GM21737 (cell line): ENCODE measurements around the gene TNS3.

Source experiments
- ATAC-seq: cut with Tn5 transposase; IDR thresholded peaks from one replicate; pipeline ENCODE4 v1.9.1; 2021; ENCODE audit warnings: mild to moderate bottlenecking, moderate library complexity; ENCODE audit not compliant: unreplicated experiment

TNS3 gene

DNA sequence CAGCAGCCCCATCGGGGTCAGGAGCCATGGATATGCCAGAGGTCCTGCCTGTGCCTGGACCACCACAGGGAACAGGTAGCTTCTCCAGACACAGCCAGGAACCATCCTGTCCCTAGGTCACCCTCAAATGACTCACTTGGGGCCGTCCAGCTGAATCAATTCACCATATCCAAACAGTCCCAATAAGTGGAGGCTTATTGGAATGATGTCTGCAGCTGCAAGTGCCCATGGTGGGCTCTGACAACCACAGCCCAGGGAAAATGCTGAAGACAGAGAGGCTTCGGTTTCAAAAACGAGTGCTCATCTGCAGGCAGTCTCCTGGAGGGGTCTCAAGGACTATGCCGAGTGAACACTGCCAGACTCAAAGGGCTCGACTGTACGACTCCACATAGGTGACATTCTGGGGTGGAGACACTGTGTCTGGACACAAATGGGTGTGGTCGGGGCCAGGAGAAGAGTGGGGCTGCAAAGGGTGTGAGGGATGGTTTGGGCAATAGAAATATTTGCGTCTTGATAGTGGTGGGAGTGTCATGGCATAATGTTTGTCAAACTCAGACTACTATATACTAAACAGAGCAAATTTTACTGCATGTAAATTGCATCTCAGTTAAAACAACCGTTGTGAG, 204.8 kb downstream of the TNS3 start:
- no peak for ATAC-seq

DNA sequence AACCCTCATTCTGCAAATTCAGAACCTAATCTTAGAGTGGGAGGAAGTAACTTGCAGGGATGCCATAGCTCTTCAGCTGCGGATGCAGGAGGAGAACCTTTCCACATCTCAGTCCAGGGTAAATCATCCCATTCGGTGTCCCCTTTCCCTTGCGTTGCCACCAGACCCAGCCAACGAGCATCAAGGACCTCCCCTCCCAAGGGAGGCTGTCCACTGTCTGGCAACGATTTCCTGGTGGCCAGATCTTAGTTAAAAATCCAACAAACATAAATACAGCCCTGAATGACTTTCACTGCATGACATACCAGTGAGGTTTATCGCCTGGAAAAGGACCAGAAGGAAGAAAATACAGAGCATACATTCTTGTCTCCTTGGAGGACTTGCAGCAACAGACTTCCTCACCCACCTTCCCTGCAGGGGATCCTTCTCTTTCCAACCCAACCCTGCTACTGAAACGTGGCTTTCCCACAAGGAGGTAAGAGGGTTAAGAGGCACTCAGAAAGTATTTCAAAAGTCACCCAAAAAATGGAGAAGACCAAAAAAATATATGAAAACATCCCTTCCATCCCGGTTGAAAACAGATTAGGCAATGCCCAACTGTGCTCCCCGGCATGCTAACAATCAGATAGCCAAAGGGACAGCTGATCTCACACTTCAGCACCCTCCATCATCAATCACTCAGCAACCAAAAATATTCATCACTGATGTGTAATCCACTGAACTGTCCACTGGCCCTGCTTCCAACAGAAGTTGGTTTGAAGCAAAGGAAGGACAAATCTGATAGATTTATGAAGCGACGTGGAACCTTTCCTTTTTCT, 206.6 kb downstream of the TNS3 start:
- ATAC-seq, result no peak

DNA sequence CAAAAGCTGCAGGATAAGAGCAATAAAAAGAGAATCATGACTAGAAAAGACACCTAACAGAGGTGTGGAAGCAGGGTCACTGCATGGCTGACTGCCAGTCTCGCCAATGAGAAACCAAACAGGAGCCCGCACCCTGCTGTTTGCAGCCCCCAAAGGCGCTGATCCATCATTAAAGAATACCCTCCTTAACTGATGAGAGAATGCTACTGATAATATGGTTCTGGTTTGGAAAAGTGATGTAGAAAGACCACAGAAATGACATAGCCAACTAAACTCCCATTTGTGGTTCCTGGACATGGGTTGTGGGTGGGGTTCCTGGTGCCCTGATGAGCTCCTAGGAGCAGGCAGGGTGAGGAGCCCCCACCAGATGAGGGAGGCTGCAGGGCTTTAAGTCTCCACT, 207.4 kb downstream of the TNS3 start:
- ATAC-seq, result no peak

- no peak for ATAC-seq
These were observed 207.9 kb downstream of the TNS3 start for GRCh38 chr7:47373871-47374451.

GRCh38 chr7:47371733-47372368, 210.1 kb downstream of the TNS3 start:
- no peak for ATAC-seq

GRCh38 chr7:47371317-47371716, 210.6 kb downstream of the TNS3 start:
- no peak for ATAC-seq

- no peak for ATAC-seq
These were observed 211.4 kb downstream of the TNS3 start for GRCh38 chr7:47370461-47371042.

- ATAC-seq, result no peak
These were observed 212.2 kb downstream of the TNS3 start for GRCh38 chr7:47369736-47370135.

DNA sequence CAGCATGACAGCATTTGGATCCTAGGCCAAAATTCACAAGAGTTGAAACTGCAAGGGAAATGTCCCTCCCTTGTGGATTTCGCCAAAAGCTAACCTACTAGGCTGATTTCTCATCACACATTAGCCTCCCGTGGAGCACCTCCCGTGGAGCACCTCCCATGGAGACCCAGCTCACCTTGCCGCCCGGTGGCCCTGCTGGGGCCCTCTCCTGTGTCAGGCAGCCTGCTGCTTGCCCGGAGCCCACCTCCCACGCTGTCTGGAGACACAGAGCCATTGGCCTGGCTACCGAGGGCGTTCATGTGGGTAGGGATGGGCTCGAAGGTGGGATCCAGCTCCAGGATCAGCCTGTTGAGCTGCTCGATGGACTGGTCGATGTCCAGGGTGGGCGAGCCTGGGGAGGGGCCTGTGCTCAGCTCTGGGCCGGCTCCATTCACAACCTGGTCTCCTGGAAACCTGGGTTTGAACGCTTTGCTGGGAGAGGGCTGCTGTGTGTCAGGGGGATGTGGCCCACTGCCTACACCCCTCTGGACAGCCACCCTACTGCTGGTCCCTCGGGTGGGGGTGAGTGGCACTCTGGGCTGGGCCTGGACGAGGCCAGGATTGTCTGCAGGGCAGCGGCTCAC, 213.6 kb downstream of the TNS3 start:
- ATAC-seq, result no peak

DNA sequence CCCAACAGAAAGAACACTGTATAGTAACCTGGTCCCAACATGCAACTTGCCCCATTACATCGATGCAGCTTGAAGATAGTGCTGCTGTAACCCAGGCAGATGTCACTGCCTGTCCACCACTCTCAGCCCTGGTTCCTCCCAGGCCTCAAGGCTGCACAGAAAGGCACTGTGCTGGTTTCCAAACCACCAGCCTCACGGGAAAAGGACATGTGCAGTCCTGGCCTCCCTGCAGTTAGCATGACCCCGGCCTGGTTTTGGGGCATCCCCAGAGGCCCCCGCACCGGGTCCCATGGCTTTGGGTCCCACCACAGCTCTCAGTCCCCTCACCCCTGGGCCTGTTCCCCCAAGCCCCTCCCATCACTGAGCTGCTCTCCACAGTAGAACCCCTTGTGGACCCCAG, 214.5 kb downstream of the TNS3 start:
- no peak for ATAC-seq

GRCh38 chr7:47366960-47367359, 215.0 kb downstream of the TNS3 start:
- no peak for ATAC-seq

- ATAC-seq, result no peak
These were observed 215.7 kb downstream of the TNS3 start for GRCh38 chr7:47366211-47366610.

GRCh38 chr7:47362984-47363383, 218.9 kb downstream of the TNS3 start:
- ATAC-seq, result no peak

- ATAC-seq, result no peak
These were observed 220.1 kb downstream of the TNS3 start for GRCh38 chr7:47361746-47362215.

- no peak for ATAC-seq
These were observed 220.7 kb downstream of the TNS3 start for GRCh38 chr7:47361236-47361635.

DNA sequence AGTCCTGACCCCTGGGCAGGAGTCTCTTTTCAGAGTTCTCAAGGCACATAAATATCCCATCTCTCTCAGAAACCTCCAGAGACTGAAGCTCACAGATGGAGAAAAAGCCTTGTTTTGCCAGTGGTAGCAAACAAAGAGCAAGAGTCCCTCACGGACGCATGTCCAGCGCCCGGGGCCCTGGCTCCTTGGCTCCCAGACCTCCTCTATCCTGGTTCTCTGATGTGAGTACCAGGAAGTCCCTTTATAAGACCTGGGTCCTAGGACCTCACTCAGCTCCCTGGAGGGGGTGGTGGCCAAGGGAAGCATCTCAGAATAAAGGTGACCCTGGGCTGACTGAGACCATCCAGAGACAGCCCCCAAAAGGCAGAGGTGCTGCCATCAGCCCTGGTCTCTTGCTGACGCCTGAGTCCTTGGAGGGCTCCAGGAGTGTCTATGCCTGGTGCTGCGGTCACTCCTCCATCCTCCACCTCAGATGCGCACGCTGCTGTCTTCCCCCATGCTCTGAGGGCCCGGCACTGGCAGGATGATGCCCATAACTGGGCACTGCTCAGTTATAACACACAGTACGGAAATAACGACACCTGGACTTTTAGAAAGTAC, 221.5 kb downstream of the TNS3 start:
- ATAC-seq, result no peak

DNA sequence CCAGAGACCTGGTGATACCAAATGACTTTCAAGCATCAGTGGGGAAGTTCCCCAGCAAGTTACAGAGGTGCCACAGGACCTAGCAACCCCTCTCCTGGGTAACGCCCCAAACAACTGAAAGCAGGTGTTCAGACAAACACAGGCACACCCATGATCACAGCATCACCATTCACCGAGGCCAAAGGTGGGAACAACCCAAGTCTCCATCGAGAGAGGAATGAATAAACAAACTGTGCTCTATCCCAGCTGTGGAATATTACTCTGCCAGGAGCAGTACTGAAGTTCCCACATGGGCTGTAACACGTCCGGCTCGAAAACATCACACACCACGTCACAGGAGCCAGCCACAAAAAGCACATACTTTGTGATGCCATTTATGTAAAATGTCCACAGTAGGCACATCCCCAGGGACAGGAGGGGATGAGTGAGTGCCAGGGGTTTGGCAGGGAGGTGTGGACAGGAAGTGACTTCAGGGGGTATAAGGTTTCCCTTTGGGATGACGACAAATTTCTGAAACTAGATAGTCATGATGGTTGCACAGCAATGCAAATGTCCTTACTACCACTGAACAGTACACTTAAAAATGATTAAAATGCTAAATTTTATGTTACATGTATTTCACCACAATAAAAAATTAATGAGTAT, 222.8 kb downstream of the TNS3 start:
- ATAC-seq, result no peak

DNA sequence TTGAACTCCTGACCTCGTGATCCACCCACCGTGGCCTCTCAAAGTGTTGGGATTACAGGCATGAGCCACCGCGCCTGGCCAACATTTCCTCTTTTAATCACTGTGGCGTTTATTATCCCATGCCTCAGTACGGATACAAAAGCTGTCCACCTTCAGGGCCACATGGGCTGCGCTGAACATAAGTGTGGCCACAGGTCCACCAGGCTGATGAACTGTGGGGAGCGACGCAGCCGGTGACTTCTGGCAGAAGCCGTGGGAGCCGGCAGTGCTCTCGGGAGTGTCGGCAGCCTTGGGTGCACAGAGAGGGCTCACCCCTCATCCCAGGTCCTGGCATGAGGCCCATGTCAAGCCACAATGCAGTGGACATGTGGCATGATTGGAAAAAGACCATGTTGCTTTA, 223.6 kb downstream of the TNS3 start:
- ATAC-seq, result no peak

- ATAC-seq, result no peak
These were observed 224.0 kb downstream of the TNS3 start for GRCh38 chr7:47357863-47358262.

- no peak for ATAC-seq
These were observed 224.6 kb downstream of the TNS3 start for GRCh38 chr7:47357361-47357760.
